DMS53 treated with DMSO at 0.1 percent for 48 hours (cell line): ENCODE results near the gene LDLRAD3.
"Not testable (repeated sequence)": the region's sequence is repeated elsewhere in the genome, so short reads cannot be mapped to it uniquely, and the experiment has no call there.

Source experiments
- DNase-seq: peaks from one replicate; lab custom pipeline; 2025; ENCODE audit not compliant: unreplicated experiment; lab: John Stamatoyannopoulos, UW

Gene LDLRAD3

DNA sequence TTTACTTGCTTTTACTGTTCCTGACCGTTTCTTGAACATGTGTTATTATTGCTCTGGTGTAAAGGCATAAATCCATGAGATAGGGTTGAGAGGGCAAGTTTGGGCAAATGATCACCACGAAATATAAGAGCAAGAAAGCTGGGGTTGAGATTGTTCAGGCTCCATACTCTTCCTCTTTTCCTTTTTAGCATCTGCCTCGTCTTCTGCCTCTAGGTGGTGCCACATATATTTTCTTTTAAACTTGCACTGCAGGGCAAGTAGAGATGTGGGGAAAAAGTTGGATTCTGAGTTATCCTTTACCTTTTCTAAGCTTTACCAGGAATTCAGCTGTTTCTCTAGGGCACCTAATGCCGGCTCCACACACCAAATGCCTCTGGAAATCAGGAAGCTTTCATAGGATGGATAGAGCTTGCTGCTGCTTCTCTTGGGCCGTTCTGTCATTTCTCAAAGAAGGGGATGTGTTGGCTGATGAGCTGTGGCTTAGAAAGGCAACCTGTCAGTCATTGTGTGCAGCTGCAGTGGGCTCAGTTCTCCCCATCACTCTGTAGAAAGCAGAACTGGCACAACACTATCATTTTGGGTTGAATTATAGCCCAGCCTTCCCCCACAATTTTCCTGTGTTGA lies 98.2 kb downstream of the LDLRAD3 start:
- DNase-seq: no peak

DNA sequence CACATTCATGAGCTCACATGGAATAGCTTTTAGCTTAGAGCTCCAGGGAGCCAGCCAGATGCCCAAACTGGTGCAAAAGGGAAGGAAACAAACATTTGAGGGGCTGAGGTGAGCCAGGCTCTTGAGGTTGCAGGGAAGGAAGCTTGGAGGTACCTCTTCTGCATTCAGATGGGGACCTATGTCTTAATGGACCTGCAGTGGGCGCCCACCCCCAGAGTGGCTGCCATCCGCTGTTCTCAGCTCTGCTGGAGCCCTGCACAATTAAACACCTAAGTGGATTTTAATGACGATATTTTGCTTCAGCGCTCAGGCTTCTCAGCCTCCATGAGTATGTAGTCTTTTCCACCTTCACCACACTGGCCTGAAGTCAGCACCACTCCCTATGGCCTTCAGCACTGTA lies 100.8 kb downstream of the LDLRAD3 start:
- DNase-seq: no peak

DNA sequence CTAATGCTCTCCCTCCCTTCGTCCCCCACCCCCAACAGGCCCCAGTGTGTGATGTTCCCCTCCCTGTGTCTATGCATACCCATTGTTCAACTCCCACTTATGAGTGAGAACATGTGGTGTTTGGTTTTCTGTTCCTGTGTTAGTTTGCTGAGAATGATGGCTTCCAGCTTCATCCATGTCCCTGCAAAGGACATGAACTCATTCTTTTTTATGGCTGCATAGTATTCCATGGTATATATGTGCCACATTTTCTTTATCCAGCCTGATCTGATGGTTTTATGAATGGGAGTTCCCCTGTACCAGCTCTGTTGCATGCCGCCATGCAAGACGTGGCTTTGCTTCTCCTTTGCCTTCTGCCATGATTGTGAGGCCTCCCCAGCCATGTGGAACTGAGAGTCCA lies 102.1 kb downstream of the LDLRAD3 start:
- DNase-seq: not testable (repeated sequence)

DNA sequence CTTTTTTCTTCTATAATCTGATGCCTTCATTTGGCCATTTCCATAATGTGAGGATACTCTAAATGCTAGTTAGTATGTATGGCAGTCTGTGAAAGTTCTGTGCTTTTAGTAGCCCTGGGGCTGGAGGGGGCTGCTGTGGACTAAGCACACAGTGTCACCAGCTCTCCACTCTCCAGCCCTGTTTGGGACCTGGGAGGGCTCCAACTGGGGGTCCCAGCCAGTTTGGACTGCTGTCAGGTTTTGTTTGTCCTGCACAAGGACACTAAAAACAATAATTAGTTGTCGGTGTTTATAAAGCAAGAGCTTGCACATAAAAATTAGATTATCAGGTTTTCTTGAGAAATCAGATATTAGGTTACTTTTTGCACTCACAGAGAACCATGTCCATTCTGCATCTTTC lies 103.1 kb downstream of the LDLRAD3 start:
- no peak for DNase-seq

- DNase-seq: no peak
Measured at GRCh38 chr11:36047344-36047743, 103.5 kb downstream of the LDLRAD3 start.

GRCh38 chr11:36048496-36049247 lies 104.8 kb downstream of the LDLRAD3 start:
- DNase-seq: no peak

GRCh38 chr11:36051235-36052144 lies 107.6 kb downstream of the LDLRAD3 start:
- DNase-seq: no peak

- no peak for DNase-seq
Measured at GRCh38 chr11:36053281-36053680, 109.4 kb downstream of the LDLRAD3 start.

DNA sequence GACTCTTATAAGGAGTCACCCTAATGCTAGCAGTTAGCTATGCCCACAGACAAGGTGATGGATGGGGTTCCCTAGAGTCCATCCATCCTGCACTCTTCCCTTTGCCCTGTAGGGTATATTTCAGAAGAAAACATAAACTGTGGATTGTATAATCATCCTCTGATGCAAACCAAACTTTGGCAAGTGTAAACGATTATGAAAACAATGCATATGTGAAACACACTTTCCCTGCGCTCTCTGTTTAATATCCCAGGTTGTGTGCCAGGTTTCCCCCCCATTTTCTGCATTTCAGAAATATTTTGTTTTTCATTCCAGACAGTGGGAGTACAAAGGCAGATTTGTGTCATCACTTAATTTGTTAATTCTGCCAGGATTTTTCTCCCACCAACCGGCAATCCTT lies 110.0 kb downstream of the LDLRAD3 start:
- DNase-seq: no peak

GRCh38 chr11:36054628-36055027 lies 110.8 kb downstream of the LDLRAD3 start:
- DNase-seq: no peak

DNA sequence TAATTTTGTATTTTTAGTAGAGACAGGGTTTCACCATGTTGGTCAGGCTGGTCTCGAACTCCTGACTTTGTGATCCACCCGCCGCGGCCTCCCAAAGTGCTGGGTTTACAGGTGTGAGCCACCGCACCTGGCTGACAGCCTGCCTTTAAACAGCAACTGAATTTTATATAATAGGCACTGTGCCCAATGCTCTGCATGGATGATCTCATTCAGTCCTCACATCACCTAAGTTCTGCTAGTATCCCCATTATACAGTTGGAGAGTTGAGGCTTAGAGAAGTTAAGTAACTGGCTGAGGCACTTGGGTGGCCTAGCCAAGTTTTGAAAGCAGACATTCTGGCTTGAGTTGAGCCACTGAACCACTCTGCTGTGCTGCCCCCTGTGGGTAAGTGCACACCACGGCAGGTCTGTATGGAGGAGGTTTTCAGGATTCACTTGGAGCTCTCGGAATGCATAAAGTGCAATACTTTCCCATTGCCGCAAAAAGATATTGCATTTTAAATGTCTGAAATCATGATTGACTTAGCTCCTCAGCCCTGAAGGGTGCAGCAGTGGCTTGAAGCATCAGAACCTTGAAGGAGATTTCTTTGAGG lies 112.4 kb downstream of the LDLRAD3 start:
- DNase-seq: no peak

DNA sequence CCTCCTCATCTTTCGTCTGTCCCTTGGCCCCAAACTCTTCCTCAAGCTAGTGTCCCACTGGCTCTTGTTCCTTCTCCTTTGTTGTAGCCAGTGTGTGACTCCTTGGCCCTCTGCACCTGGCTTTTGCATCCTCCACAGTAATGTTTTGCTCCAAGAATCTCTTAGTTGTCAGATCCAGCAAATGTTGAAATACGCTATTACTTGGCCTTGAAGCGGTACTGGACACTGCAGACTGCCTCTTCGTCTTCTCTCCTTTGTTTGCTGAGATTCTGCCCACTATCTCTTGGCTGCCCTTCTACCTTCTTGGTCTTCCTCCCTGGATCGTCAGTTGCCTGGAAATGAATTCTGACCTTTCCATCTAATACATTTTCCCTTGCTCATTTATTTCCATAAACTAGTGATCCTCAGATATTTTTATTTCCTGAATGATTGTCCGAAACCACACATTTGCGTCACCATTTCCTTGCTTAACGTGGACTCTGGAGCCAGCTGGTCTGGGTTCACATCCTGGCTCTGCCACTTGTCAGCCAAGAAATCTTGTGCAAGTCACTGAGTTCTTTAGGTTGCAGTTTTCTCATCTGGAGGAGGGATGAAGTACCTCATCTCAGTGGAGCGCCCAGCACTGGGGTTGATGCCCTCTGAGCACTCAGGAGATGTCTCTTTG lies 113.6 kb downstream of the LDLRAD3 start:
- DNase-seq: no peak

- DNase-seq: no peak
Measured at GRCh38 chr11:36059660-36060059, 115.8 kb downstream of the LDLRAD3 start.

- no peak for DNase-seq
Measured at GRCh38 chr11:36060926-36061325, 117.1 kb downstream of the LDLRAD3 start.

DNA sequence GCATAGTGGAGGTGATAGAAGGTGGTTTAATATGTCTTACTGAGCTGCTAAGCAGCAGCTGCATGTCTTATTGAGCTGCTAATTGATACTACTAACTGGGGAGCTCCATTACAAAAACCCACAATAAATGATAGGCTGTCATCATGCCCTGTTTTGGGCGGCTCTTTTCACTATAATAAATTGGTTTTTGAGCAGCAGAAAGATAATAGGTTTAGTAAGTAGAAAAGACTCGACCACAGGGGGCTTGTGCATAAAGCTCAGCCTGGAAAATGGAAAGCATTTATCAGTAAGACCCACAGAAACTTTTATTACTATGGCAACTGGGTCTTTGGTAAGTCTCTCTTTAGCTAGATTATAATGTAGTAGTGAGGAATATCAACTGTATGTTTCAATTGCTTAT lies 117.6 kb downstream of the LDLRAD3 start:
- no peak for DNase-seq

GRCh38 chr11:36062796-36063365 lies 119.0 kb downstream of the LDLRAD3 start:
- DNase-seq: no peak

DNA sequence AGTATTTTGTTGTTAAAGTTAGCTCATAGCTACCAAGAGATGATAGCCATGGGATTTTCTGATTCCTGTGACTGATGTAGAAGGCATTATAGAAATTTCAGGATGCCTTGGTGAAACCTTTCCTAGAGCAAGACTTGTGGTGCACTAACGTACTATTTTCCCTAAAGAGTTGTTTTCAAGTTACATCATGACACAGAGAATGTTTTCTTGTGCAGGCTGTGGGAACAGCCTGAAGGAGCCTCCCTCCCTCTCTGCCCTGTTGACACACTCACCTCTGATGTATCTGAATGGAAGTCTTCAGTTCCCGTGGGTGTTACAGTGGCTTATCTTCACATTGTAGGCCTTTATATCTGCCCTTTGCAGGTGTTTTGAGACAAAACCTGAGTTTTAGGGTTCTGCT lies 121.6 kb downstream of the LDLRAD3 start:
- DNase-seq: no peak

DNA sequence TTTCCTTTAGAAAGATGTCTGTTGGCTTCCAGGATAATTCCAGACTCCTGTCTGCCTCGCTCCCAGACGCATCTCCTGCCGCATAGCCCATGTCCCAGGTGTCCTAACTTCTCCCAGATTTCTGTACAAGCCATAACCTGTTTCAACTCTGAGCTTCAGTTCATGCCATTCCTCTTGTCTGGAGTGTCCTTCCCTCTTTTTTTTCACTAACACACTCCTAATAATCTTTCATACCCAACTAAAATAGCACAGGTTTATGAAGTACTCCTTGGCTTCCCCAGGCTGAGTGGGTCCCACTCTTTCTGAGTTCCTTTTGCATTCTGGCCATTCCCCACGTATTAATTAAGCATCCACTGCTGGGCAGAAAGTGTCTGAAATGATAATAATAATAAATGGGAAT lies 123.0 kb downstream of the LDLRAD3 start:
- no peak for DNase-seq

DNA sequence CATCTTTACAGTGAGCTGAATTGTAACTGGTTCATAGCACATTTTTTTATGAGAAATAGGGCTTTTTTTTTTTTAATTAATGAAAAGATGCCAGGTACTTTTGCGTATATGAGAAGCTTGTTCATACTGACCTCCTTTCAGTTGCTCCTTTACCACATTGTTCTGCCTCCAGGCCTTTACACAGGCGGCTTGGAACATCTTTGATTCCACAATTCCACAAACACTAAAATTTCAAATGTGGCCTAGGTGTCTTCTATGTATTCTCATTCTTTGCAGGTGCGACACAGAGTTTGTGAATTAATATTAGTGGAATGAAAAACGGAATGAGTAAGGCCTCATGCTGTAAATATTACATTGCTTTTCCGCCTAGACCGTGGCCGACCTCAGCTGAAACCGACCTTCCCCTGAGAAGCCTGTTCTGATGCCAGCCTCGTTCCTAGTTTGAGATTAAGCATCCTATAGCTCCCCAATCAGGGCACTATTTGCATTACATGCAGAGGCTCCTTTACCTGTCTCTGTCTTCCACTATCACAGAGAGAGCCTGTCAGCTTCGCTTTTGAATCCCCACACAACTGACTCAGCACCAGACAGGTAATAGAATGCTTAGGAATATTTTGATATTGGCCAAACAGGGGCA lies 125.8 kb downstream of the LDLRAD3 start:
- DNase-seq: no peak
